ENCODE measurements around the gene ZNF30.

DNA sequence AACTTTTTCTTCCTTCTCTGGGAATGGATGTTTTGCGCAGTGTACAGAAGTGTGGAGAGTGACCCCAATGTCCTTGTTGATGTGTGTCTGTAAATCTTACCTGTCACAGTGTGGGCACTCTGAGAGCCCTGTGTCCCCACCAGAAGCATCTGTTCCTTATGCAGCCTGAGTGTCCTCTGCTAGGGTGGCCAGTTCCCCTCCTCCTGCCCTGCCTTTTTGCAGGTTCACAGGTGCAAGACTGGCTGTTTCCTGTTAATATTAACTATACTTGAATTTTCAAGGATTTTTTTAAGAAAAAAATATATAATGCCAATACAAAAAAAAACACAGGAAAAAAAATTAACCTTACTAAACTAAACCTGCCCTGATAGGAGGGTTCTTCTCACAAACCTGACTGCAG, 61.4 kb downstream of the ZNF30 start:
- TF ChIP-seq, protein P1, sequence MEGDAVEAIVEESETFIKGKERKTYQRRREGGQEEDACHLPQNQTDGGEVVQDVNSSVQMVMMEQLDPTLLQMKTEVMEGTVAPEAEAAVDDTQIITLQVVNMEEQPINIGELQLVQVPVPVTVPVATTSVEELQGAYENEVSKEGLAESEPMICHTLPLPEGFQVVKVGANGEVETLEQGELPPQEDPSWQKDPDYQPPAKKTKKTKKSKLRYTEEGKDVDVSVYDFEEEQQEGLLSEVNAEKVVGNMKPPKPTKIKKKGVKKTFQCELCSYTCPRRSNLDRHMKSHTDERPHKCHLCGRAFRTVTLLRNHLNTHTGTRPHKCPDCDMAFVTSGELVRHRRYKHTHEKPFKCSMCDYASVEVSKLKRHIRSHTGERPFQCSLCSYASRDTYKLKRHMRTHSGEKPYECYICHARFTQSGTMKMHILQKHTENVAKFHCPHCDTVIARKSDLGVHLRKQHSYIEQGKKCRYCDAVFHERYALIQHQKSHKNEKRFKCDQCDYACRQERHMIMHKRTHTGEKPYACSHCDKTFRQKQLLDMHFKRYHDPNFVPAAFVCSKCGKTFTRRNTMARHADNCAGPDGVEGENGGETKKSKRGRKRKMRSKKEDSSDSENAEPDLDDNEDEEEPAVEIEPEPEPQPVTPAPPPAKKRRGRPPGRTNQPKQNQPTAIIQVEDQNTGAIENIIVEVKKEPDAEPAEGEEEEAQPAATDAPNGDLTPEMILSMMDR (conservative IDR thresholded peaks at IDR 0.05) = no peak
- TF ChIP-seq ZFX (IDR thresholded peaks at IDR 0.05) = no peak

Measured in C4-2B (cell line).